ENCODE data around the gene CDH2.

Gene CDH2

GRCh38 chr18:28095631-28096030, 81.3 kb downstream of the CDH2 start:
- Histone ChIP-seq H3K79me2 (ENCODE audit: low read length) (no peaks in the 10 kb centered on the region), H3K9me3 (ENCODE audit: insufficient read depth, low read length) (no peaks in the 10 kb centered on the region; the same call in 1 of the 2 replicates), H3K4me2 (ENCODE audit: low read length) (no peak overlapping the region), H3K36me3 (replicated peaks; ENCODE audit: low read depth, low read length) (no peaks in the 10 kb centered on the region), H3K4me3 (ENCODE audit: low read length) (no peak overlapping the region), H3K27me3 (ENCODE audit: low read depth, low read length) (no peaks in the 10 kb centered on the region), H4K20me1 (ENCODE audit: insufficient read depth, low read length) (no peaks in the 10 kb centered on the region), H3K4me1 (ENCODE audit: low read length) (no peaks in the 10 kb centered on the region), H3K9ac (ENCODE audit: low read length) (no peak overlapping the region), H3K27ac (ENCODE audit: low read length) (no peak overlapping the region), H2AFZ (ENCODE audit: low read depth, low read length) (no peak overlapping the region)
- TF ChIP-seq, protein P1, sequence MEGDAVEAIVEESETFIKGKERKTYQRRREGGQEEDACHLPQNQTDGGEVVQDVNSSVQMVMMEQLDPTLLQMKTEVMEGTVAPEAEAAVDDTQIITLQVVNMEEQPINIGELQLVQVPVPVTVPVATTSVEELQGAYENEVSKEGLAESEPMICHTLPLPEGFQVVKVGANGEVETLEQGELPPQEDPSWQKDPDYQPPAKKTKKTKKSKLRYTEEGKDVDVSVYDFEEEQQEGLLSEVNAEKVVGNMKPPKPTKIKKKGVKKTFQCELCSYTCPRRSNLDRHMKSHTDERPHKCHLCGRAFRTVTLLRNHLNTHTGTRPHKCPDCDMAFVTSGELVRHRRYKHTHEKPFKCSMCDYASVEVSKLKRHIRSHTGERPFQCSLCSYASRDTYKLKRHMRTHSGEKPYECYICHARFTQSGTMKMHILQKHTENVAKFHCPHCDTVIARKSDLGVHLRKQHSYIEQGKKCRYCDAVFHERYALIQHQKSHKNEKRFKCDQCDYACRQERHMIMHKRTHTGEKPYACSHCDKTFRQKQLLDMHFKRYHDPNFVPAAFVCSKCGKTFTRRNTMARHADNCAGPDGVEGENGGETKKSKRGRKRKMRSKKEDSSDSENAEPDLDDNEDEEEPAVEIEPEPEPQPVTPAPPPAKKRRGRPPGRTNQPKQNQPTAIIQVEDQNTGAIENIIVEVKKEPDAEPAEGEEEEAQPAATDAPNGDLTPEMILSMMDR (IDR thresholded peaks at IDR 0.05; ENCODE audit: low read depth, low read length) = no peak
- TF ChIP-seq EZH2phosphoT487 (IDR thresholded peaks at IDR 0.05; ENCODE audit: low read depth) = no peak

DNA sequence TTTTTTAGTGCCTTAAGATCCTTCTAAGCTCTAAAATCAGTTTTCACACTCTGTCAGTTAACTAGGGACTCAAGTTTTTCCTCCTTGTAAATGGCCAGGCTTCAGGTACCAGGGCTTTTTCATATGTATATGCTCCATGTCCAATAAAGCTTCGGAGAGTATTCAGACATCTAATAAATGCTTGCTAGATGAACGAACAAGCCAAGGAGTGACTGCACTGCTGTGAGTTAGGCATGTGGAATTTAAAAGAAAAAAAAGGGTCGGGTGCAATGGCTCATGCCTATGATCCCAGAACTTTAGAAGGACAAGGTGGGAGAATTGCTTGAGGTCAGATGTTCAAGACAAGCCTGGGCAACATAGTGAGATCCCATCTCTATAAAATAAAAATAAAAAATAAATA, 81.9 kb downstream of the CDH2 start:
- Histone ChIP-seq H2AFZ (ENCODE audit: low read depth, low read length) (no peak overlapping the region), H3K27me3 (ENCODE audit: low read depth, low read length) (no peaks in the 10 kb centered on the region), H3K36me3 (replicated peaks; ENCODE audit: low read depth, low read length) (no peaks in the 10 kb centered on the region), H3K4me1 (ENCODE audit: low read length) (no peaks in the 10 kb centered on the region), H4K20me1 (ENCODE audit: insufficient read depth, low read length) (no peaks in the 10 kb centered on the region), H3K4me3 (ENCODE audit: low read length) (no peak overlapping the region), H3K27ac (ENCODE audit: low read length) (no peak overlapping the region), H3K9ac (ENCODE audit: low read length) (no peak overlapping the region), H3K4me2 (ENCODE audit: low read length) (no peak overlapping the region), H3K79me2 (ENCODE audit: low read length) (no peaks in the 10 kb centered on the region), H3K9me3 (ENCODE audit: insufficient read depth, low read length) (no peaks in the 10 kb centered on the region; the same call in 1 of the 2 replicates)
- TF ChIP-seq, protein P1 (IDR thresholded peaks at IDR 0.05; ENCODE audit: low read depth, low read length) = no peak
- no peak for TF ChIP-seq EZH2phosphoT487 (IDR thresholded peaks at IDR 0.05; ENCODE audit: low read depth)

DNA sequence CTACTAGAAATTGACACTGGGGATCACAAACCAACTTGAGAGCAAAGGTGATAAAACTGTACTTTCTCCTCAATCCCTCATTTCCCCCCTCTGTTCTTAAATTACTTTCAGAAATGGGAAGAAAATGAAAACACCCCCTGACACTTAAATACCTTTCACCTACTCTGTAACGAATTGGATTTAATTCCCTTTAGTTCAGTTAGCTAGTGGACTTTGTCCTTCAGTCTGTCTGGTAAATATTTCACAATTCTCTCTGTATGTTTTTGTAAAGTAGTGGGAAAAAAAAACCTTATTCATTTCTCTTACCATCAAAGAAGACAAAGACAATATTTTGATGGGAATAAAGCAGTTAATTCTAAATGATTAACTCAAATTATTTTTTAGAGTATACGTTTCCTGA, 85.7 kb downstream of the CDH2 start:
- H3K4me2 ChIP-seq (ENCODE audit: low read length) = no peak overlapping the region
- no peak overlapping the region for H3K9ac ChIP-seq (ENCODE audit: low read length)
- H3K4me3 ChIP-seq (ENCODE audit: low read length) = no peak overlapping the region
- H3K9me3 ChIP-seq (ENCODE audit: insufficient read depth, low read length) = no peaks in the 10 kb centered on the region; the same call in 1 of the 2 replicates
- no peak overlapping the region for H3K27ac ChIP-seq (ENCODE audit: low read length)
- H3K27me3 ChIP-seq (ENCODE audit: low read depth, low read length) = no peaks in the 10 kb centered on the region
- no peak overlapping the region for H2AFZ ChIP-seq (ENCODE audit: low read depth, low read length)
- no peaks in the 10 kb centered on the region for H4K20me1 ChIP-seq (ENCODE audit: insufficient read depth, low read length)
- H3K4me1 ChIP-seq (ENCODE audit: low read length) = peaks cover 12% of the 10 kb centered on the region
- H3K36me3 ChIP-seq (replicated peaks; ENCODE audit: low read depth, low read length) = no peaks in the 10 kb centered on the region
- TF ChIP-seq EZH2phosphoT487 (IDR thresholded peaks at IDR 0.05; ENCODE audit: low read depth) = no peak
- TF ChIP-seq, protein P1 (IDR thresholded peaks at IDR 0.05; ENCODE audit: low read depth, low read length) = no peak
- no peaks in the 10 kb centered on the region for H3K79me2 ChIP-seq (ENCODE audit: low read length)

GRCh38 chr18:28088477-28088876, 88.5 kb downstream of the CDH2 start:
- TF ChIP-seq, protein P1 (IDR thresholded peaks at IDR 0.05; ENCODE audit: low read depth, low read length) = no peak
- Histone ChIP-seq H4K20me1 (ENCODE audit: insufficient read depth, low read length) (no peaks in the 10 kb centered on the region), H3K4me1 (ENCODE audit: low read length) (peaks cover 15% of the 10 kb centered on the region), H3K79me2 (ENCODE audit: low read length) (no peaks in the 10 kb centered on the region), H3K27ac (ENCODE audit: low read length) (no peak overlapping the region), H3K4me3 (ENCODE audit: low read length) (no peak overlapping the region), H3K9ac (ENCODE audit: low read length) (no peak overlapping the region), H3K9me3 (ENCODE audit: insufficient read depth, low read length) (no peaks in the 10 kb centered on the region; the same call in 1 of the 2 replicates), H2AFZ (ENCODE audit: low read depth, low read length) (no peak overlapping the region), H3K27me3 (ENCODE audit: low read depth, low read length) (no peaks in the 10 kb centered on the region), H3K36me3 (replicated peaks; ENCODE audit: low read depth, low read length) (no peaks in the 10 kb centered on the region), H3K4me2 (ENCODE audit: low read length) (no peak overlapping the region)
